Pancreas (tissue), 10 donors: ENCODE results near the gene CALD1. TPM values are rescaled to one million over a fixed set of nuclear protein-coding genes. Genes with fewer than 3 reads are reported as not detected.

Source experiments
- ATAC-seq, 4 donors: fragments of 200-7000 bp; cut with Tn5 transposase; one replicate each; pipeline versions ENCODE4 v1.8.0 to v1.9.1; 2020; ENCODE audit warnings: mild to moderate bottlenecking in 4 of 4, moderate library complexity in 4 of 4
- DNase-seq, 6 donors: peaks; one replicate each; pipeline ENCODE4 v3.0.0-alpha.2; 2020
- FAIRE-seq: peaks from 2 replicates; lab custom pipeline; 2012; peaks lifted over from hg19 to GRCh38; lab: Jason Lieb, UNC
- H3K27ac ChIP-seq, 4 donors: fragments of 200-600 bp; sonication (generic); 1 replicate in 3 of 4; 2 replicates in 1 of 4; pipeline versions ENCODE4 v1.5.0 to v1.8.0; 2020
- H3K27me3 ChIP-seq, 4 donors: fragments of 200-600 bp; one replicate each; pipeline ENCODE4 v1.8.0; 2021
- H3K36me3 ChIP-seq, 3 donors: fragments of 200-600 bp; sonication (generic) in 1 of 3; one replicate each; pipeline versions ENCODE4 v1.5.0 to v1.8.0; 2020 to 2021
- H3K4me1 ChIP-seq, 3 donors: fragments of 200-600 bp; one replicate each; pipeline ENCODE4 v1.8.0; 2021
- H3K4me3 ChIP-seq, 4 donors: fragments of 200-600 bp; sonication (generic) in 2 of 4; one replicate each; pipeline versions ENCODE4 v1.5.0 to v1.8.0; 2020 to 2021
- H3K9me3 ChIP-seq, 4 donors: fragments of 200-600 bp; one replicate each; pipeline ENCODE4 v1.8.0; 2021
- WGBS, 2 donors: extraction: QIAGEN DNeasy Blood & Tissue Kit; methylation state at CpG; one replicate each; pipeline ENCODE4 v1.1.7; 2013; 5-methylcytosine and 5-hydroxymethylcytosine counted together
- intact Hi-C, 3 donors: fragments of 100-400 bp; cut with DNase I; formaldehyde crosslinking; loops; one replicate each; pipeline versions ENCODE4 v1.11.1 to v1.14.2; 2022
- polyA plus RNA-seq, 2 donors: library from polyadenylated mRNA; stranded (reverse); fragments of 200-250 nt; gene quantifications; one replicate each; pipeline ENCODE4 v1.2.3, GENCODE V29; 2013
- total RNA-seq, 6 donors: library from RNA; stranded (reverse); fragmentation: NEBNext Ultra II Directional in 4 of 6; extraction: Animal tissue kit (Norgen Biotek cat#: 25700) in 4 of 6; gene quantifications; one replicate each; pipeline versions ENCODE4 v1.2.1 to v1.2.4, GENCODE V29; 2021 to 2023
- TF ChIP-seq, protein P1 (sequence below), 4 donors: fragments of 200-600 bp; sonication (generic) in 3 of 4; IDR thresholded peaks; one replicate each; pipeline versions ENCODE4 v1.5.0 to v1.8.0; 2021; ENCODE audit warnings: antibody characterized with exemption in 4 of 4
- donor health status: healthy with polysubstance abuse.
- donor health status: DM: no; HTN: no; CAD: no; lungs with moderate emphysema.
- donor health status: DM: no; HTN: no; CAD: no.
- donor health status: control.
- donor health status: control.
- donor health status: Bipolar disorder and iron deficiency.
- donor health status: DM: yes; HTN: yes; CAD: no.
- donor health status: DM: no; HTN: no; CAD: no.
- donor health status: DM: no; HTN: no; CAD: no.
- donor health status: DM: yes; HTN: yes; CAD: no.

Gene CALD1
- total and polyA plus RNA-seq, 8 donors = 17.0 to 85.8 (median 33.2) TPM

DNA sequence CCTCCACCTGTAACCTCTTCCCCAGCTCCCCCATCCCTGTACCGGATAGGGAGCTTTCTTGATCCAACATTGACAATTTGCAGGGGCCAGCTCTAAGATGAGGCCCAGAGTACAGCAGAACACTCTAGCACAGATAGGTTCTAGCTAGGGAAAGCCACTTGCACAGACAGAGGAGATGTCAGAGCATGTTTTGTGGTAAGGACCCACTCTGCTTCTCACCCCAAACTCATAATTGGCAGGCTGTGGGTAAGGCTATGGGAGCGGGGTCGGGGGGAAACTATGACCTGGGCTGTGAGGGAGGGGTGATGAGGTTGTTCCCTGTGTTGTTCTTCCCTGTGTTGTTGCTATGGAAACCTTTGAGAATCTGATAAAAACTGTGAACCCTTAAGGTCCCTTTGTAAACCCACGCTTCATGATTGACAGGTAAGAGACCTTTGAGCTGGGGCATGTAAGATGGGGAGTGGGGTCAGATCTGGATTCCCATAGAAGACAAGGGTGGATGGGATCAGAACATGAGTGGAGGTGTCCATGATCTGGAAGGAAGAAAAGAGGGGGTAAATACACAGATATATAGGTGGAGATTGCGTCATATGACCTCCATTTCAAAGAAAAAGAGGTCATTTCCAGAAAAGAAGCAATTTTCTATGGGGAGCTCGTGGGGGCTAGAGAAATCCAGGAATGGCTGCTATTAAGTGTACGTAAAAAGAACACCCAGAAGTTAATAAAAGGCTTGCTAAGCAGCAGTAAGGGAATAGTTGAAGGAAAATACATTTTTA lies 4.0 kb downstream of the CALD1 start:
- ATAC-seq (no peak), FAIRE-seq (no peak), DNase-seq (no peak)
- intact Hi-C loops = no loop called here
- Histone ChIP-seq H3K9me3 (no peaks in the 10 kb centered on the region), H3K4me3 (no peak overlapping the region), H3K36me3 (no peaks in the 10 kb centered on the region), H3K27me3 (no peaks in the 10 kb centered on the region), H3K27ac (no peak overlapping the region), H3K4me1 (no peaks in the 10 kb centered on the region)
- 83 to 85% methylated on average over 7 of the region's 7 CpGs for WGBS, 2 donors
- TF ChIP-seq, protein P1, sequence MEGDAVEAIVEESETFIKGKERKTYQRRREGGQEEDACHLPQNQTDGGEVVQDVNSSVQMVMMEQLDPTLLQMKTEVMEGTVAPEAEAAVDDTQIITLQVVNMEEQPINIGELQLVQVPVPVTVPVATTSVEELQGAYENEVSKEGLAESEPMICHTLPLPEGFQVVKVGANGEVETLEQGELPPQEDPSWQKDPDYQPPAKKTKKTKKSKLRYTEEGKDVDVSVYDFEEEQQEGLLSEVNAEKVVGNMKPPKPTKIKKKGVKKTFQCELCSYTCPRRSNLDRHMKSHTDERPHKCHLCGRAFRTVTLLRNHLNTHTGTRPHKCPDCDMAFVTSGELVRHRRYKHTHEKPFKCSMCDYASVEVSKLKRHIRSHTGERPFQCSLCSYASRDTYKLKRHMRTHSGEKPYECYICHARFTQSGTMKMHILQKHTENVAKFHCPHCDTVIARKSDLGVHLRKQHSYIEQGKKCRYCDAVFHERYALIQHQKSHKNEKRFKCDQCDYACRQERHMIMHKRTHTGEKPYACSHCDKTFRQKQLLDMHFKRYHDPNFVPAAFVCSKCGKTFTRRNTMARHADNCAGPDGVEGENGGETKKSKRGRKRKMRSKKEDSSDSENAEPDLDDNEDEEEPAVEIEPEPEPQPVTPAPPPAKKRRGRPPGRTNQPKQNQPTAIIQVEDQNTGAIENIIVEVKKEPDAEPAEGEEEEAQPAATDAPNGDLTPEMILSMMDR (IDR thresholded peaks at IDR 0.05) = no peak

DNA sequence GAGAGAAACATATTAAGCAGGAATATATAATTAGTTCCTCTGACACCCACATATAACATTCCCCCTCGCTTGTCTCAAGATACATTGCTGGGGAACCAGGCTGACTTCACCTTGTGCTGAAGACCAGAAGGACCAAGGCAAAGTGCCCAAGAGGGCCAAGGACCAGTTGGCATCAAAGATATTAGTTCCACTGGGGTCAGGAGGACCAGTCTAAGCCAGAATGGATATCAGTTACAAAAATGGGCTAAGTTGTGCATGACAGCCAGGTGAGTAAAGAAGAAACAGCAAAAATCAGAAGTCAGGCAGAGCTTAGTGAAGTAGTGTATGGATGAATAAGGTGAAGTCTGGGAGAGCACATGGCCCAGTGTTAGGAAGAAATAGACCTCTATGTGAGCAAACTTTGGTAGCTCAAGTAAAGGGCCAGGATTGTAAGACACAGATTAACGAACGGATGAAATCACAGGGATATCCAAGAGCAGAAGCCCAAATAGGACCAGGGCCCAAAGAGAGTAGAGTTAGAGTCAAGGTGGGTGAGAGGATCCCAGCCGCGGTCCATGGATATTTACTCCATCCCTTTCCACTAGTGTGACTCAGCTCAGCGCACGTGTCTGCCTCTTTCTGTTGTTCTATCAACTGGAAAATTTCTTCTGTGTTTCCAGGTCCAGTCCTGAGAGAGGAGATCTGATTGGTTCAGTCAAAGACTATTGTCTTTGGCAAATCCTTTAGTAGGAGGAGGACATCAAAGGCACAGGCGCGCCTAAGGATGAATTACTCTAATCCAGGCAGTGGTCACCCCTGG lies 5.0 kb downstream of the CALD1 start:
- no peak for FAIRE-seq
- H3K4me1 ChIP-seq = no peaks in the 10 kb centered on the region
- H3K36me3 ChIP-seq = no peaks in the 10 kb centered on the region
- WGBS, 2 donors = 91% methylated on average over 9 of the region's 9 CpGs
- no peak overlapping the region for H3K4me3 ChIP-seq
- H3K27ac ChIP-seq = no peak overlapping the region
- no peak for DNase-seq
- TF ChIP-seq, protein P1 (IDR thresholded peaks at IDR 0.05) = no peak
- intact Hi-C loops = no loop called here
- no peaks in the 10 kb centered on the region for H3K27me3 ChIP-seq
- no peaks in the 10 kb centered on the region for H3K9me3 ChIP-seq
- ATAC-seq = no peak

DNA sequence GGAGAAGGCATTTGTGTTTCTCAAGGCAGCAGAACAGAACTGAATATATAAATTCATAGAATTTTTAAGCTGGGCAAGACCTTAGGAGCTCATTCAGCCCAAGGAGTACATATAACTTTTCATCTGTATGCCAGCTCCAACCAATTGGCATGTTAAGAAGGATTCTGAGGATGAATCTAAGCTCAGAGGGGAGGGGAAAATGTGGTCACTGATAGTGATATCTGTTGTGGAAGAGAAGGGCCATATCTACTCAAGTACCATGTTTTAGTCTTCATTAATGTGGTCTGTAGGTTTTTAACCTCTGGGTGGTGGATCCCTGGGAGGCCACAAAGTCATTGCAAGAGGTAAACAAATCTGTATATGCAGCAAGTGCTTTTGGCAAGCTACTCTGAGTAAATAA lies 6.4 kb downstream of the CALD1 start:
- TF ChIP-seq, protein P1 (IDR thresholded peaks at IDR 0.05) = no peak
- DNase-seq (no peak), FAIRE-seq (no peak), ATAC-seq (no peak)
- no peak overlapping the region for H3K27ac ChIP-seq
- intact Hi-C loops = no loop called here
- no peaks in the 10 kb centered on the region for H3K27me3 ChIP-seq
- no peaks in the 10 kb centered on the region for H3K36me3 ChIP-seq
- H3K4me3 ChIP-seq = no peak overlapping the region
- H3K4me1 ChIP-seq = no peaks in the 10 kb centered on the region
- no peaks in the 10 kb centered on the region for H3K9me3 ChIP-seq

DNA sequence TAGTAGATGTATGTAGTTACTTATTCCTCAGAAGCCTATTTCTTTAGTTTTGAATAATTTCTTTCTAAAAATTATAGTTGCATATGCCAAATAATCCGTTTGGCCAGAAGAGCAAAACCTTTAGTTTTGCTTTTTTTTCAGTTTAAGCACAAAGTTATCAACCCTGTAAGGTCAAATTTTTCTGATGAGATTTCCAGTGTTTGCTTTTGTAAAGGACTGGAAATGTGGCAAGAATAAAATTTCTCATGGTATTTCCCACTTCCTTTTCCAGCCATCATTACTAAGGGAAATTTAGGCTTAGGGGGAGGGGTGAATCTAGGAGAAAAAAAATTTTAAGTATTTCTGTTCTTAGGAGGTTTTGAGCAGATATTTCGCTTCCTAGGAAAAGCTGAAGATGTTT lies 7.6 kb downstream of the CALD1 start:
- Histone ChIP-seq H3K4me1 (no peaks in the 10 kb centered on the region), H3K27ac (no peak overlapping the region), H3K4me3 (no peak overlapping the region), H3K36me3 (no peaks in the 10 kb centered on the region), H3K27me3 (no peaks in the 10 kb centered on the region), H3K9me3 (no peaks in the 10 kb centered on the region)
- 48 to 52% methylated on average over 2 of the region's 2 CpGs for WGBS, 2 donors
- TF ChIP-seq, protein P1 (IDR thresholded peaks at IDR 0.05) = no peak
- intact Hi-C loops = no loop called here
- FAIRE-seq (no peak), DNase-seq (no peak), ATAC-seq (no peak)

DNA sequence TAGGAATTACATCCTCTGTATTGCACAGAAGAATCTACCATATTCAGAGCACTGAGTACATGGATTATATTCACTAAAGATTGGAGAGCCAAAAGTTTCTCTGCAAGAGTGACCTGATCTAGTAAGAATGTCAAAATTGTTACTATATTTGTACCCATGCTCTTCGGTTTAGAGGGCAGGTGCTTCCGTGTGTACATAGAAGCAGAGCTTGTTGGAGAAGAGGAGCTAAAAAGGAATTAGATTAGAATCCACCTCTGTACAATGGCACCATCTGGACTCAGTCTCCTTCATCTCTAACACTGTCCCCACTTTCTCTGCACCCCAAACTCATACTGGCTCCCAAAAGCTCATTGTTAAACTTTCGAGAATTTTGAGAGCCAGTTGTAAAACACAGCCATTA lies 8.3 kb downstream of the CALD1 start:
- 60 to 62% methylated on average over 3 of the region's 3 CpGs for WGBS, 2 donors
- Histone ChIP-seq H3K4me3 (no peak overlapping the region), H3K27ac (no peak overlapping the region), H3K4me1 (no peaks in the 10 kb centered on the region), H3K27me3 (no peaks in the 10 kb centered on the region), H3K36me3 (no peaks in the 10 kb centered on the region), H3K9me3 (no peaks in the 10 kb centered on the region)
- no peak for DNase-seq
- no peak for FAIRE-seq
- intact Hi-C loops = no loop called here
- ATAC-seq = no peak
- TF ChIP-seq, protein P1 (IDR thresholded peaks at IDR 0.05) = no peak
